Measurements from ENCODE around the gene ATF4.
"Not testable (repeated sequence)": the region's sequence is repeated elsewhere in the genome, so short reads cannot be mapped to it uniquely, and the experiment has no call there.

ATF4 gene

GRCh38 chr22:39489094-39490068 lies 31.0 kb upstream of the ATF4 start:
- DNase-seq, result no peak

- DNase-seq, result peak; percentile 73
These were observed 30.1 kb upstream of the ATF4 start for GRCh38 chr22:39490135-39490798.

GRCh38 chr22:39490966-39491680 lies 29.2 kb upstream of the ATF4 start:
- DNase-seq, result no peak

- DNase-seq, result no peak
These were observed 28.7 kb upstream of the ATF4 start for GRCh38 chr22:39491696-39492095.

GRCh38 chr22:39492186-39492585 lies 28.2 kb upstream of the ATF4 start:
- DNase-seq, result no peak

GRCh38 chr22:39493759-39494158 lies 26.6 kb upstream of the ATF4 start:
- DNase-seq, result no peak

GRCh38 chr22:39494471-39495120 lies 25.8 kb upstream of the ATF4 start:
- DNase-seq, result no peak

GRCh38 chr22:39496131-39496838 lies 24.1 kb upstream of the ATF4 start:
- DNase-seq, result no peak

- no peak for DNase-seq
These were observed 22.9 kb upstream of the ATF4 start for GRCh38 chr22:39497429-39497828.

GRCh38 chr22:39498368-39498767 lies 22.0 kb upstream of the ATF4 start:
- DNase-seq, result peak; percentile 82

- no peak for DNase-seq
These were observed 21.6 kb upstream of the ATF4 start for GRCh38 chr22:39498802-39499201.

- DNase-seq, result no peak
These were observed 20.3 kb upstream of the ATF4 start for GRCh38 chr22:39500101-39500500.

GRCh38 chr22:39501644-39502108 lies 18.7 kb upstream of the ATF4 start:
- no peak for DNase-seq

- DNase-seq, result peak; percentile 91
These were observed 18.1 kb upstream of the ATF4 start, which contains the start of gene MIEF1 for GRCh38 chr22:39502109-39502788. MIEF1 (plus strand) TSS chr22:39502290; CDS start chr22:39511295, 9,005 bp downstream.

- DNase-seq, result no peak
These were observed 17.5 kb upstream of the ATF4 start for GRCh38 chr22:39502789-39503409.

- DNase-seq, result no peak
These were observed 16.7 kb upstream of the ATF4 start for GRCh38 chr22:39503630-39504029.

GRCh38 chr22:39504071-39504470 lies 16.3 kb upstream of the ATF4 start:
- no peak for DNase-seq

- not testable (repeated sequence) for DNase-seq
These were observed 13.3 kb upstream of the ATF4 start for GRCh38 chr22:39507021-39507420.

GRCh38 chr22:39508393-39508792 lies 12.0 kb upstream of the ATF4 start:
- DNase-seq, result no peak

GRCh38 chr22:39510529-39511149 lies 9.7 kb upstream of the ATF4 start:
- no peak for DNase-seq
